Measurements from ENCODE around the gene FAM20C.
"Not testable (repeated sequence)": the region's sequence is repeated elsewhere in the genome, so short reads cannot be mapped to it uniquely, and the experiment has no call there.

Gene FAM20C

DNA sequence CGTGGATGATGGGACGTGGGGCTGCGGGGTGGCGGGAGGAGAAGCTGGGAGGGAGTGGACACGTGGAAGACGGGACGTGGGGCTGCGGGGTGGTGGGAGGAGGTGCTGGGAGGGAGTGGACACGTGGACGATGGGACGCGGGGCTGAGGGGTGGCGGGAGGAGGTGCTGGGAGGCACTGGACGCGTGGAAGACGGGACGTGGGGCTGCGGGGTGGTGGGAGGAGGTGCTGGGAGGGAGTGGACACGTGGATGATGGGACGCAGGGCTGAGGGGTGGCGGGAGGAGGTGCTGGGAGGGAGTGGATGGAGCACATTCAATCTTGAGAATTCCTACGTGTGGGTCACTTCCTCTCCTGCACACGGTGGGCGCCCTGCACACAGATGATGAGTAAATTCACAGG, 104.8 kb downstream of the FAM20C start:
- DNase-seq: not testable (repeated sequence)

DNA sequence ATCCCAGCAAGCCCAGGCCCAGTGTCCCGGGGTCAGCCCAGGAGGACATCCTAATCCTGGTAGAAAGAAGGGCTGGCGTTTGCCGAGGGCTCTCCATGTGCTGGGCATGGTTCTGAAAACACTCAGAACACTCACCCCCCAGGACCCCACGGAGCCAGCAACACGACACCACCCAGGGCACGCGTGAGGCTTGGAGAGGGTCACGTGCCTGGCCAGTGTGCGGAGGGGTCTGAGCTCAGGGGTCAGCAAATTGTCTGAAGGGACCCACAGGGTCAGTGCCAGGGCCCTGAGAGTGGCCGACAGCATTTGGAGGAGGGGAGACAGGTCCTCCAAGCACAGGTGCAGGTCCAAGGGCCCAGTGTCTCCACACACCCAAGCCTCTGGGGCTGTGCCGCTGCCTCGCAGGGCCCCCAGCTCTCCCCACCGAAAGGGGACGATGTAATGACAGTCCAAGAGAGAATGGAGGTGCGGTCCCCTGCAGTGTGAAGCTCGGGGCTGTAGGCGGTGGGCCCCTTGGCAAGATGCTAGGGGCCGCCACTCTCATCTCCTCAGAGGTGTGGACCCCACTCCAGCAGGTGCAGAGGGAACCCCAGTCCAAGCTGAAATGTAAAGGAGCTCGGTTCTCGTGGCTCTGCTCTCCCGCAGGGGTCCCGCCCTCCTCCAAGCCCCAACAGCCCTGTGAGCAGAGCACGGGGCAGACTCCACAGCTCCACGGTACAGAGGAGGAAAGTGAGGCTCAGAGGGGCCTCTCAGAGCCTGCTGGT, 105.4 kb downstream of the FAM20C start:
- DNase-seq: no peak

DNA sequence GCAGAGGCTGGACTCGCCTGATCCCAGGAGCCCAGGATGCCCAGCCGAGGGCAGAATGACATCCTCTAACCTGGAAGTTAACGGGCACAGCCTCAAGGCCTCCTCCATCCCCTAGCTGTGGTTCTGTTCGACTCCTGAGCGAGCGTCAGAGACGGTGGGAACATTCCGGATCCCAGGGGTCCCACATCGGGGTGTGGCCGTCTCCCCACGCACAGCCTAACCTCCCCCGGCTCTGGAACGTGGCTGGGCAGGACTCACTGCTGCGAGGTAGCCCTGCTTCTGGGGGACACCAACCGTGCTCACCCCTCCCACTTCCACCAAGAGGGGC, 106.0 kb downstream of the FAM20C start:
- no peak for DNase-seq

DNA sequence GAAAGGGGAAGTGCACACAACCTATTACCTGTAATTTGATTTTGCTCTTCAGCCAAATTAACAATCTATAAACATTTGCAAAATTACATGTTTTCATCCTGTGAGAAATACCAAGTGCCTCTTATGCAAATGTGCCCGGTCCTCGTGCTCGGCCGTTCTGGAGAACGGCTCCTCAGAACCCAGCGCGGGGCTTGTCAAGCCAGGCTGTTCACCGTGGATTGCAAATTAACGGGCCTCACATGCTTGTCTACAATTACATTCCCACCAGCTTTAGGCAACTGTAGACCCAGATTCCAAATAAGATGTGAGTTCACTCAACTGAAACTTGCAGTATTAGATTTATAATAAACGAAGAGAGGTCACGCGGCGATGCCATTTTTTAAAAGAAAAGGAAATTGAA, 106.4 kb downstream of the FAM20C start:
- DNase-seq: no peak

DNA sequence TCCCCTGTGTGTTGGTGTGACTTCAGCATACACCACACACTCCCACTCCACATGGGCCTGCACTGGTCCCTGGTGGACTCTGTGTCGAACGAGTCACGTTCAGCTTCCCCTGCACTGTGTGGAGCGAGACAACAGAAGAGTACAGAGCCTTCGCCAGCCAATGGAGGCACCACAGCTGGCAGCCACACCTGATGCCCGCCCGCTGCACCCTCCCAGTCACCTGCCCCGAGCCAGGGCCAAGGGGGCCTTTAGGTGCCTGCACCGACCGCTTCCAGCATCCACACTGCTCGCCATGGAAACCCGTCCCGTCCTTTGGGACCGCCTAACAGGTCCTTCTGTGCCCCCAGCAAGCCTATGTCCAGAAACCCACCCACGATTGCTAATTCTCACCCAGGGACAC, 106.8 kb downstream of the FAM20C start:
- DNase-seq: no peak

DNA sequence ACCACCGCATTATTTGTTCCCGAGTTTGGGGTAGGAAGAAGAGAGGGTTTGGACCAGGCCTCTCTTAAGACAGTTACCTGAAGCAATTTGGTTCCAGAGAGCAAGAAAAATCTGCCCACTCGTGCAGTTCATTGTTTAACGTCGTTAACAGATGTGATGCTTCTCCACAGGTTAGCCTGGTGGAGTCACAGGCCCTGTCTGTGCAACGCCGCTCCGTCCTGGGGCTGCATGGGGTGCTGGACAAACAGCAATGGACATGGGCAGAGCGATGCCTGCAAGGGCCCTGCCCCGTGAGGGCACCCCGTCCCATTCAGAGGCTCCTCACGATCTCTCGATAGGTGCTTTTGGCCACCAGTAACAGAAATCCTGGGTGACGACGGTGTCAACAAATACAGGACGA, 107.3 kb downstream of the FAM20C start:
- DNase-seq: no peak

DNA sequence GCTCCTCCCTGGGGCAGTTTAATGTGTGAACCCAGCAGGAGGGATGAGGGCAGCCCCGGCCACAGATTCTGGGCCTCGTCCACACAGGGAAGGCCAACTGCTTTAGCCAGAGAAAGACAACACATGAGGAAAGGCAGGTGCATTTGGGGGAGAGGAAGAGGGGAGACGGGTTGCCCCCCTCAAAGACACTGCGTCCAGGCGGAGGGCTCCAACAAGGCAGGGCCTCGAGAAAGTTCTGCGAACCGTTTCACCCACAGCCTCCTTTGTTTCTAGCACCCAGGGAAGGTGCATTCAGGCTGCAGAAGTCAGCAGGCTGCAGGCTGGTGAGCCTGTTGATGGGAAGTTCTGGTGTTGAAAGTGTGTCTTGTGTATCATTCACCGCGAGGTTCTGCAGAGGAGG, 107.7 kb downstream of the FAM20C start:
- DNase-seq: no peak

DNA sequence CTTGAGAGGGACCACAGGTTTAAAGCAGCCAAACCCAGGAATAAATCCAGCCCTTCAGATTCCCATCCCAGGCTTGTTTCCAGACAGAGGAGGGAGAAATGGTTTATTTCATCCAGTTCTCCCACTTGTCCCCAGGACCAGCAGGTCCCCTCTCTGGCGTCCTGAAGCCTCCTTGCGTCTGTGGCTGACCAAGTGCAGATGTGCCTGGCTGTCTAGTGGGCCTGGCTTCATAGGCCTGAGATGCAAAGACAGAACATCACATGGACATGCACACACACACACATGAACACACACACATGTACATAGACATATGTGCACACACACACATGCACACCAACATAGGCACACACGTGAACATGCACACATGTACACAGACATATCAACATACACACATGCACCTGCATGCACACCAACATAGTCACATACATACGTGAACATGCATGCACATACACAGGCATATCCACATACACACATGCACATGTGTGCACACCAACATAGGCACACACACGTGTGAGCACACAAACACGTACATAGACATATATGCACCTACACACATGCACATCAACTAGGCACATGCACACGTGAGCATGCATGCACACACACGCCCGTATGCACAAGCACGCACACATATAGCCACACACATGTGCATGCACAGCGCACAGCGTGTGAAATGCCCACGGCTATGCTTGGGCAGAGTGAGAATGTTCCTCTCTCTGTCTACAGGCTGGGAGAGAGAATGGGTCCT, 108.3 kb downstream of the FAM20C start:
- DNase-seq: no peak

DNA sequence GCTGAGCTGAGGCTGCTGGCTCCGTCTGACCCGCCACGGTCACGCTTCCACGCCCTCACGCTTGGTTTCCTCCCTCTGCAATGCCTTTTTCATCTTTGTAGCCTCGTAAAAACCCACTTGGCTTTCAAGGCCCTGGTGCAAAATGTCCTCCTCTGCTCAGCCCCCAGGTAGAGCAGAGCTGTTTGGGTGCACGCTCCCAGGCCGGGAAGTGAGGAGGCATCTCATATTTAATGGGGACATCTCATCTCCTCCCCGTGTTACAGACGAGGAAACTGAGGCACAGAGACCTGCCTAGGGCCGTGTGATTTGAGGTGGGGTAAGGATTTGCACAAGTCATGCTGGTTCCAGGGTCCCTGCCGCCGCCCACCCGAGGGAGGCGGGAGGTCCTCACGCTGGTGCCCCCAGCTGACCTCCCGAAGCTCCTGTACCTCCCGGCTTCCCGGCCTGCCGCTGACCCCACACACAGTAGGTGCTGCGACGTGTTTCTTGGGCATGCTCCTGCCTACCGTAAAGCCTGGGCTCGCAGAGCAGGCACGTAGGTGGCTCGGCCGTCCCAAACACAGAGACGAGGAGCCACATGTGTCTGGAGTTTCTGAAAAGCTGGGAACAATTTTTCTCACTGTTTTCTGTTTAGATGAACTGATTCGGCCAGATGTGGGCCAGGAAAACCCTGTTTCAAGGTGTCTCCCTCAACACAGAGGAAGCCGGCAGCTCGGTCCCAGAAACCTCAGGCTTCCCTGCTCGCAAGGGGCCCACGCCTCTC, 109.1 kb downstream of the FAM20C start:
- DNase-seq: no peak

DNA sequence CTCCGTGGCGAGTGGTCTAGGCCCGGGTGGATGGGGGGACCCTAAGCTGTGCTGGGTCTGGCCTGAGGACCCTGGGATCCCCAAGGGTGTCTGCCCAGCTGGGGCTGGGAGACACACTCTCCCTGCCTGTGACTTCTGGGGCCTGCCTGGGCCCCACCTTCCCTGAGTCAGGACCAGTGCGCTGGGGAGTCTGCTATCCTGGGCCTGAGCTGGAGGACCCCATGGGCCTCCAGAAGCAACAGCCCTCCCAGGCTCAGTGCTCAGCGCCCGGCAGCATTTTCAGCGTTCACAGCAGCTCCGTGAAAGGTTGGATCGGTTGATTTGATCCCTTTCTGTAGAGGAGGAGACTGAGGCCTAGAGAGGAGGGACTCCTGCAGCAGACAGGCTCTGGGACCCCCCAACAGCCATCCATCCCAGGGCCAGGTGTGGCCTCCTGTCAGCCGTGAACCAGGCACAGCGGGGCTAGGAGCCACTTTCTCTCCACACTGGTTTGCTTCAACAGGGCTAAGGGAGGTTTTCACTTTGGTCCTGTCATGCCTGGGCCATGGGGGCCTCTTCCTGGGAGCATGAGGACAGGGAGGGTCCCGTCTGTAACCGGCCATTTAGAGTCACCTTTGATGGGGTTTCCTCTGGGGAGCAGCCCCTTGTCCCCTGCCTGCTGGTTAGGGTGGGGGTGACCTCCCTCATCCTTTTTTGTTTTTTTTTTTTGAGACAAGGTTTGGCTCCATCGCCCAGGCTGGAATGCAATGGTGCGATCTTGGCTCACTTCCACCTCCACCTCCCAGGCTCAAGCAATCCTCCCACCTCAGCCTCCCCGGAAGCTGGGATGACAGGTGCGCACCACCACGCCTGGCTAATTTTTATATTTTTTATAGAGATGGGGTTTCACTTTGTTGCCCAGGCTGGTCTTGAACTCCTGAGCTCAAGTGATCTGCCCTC, 110.0 kb downstream of the FAM20C start:
- no peak for DNase-seq

DNA sequence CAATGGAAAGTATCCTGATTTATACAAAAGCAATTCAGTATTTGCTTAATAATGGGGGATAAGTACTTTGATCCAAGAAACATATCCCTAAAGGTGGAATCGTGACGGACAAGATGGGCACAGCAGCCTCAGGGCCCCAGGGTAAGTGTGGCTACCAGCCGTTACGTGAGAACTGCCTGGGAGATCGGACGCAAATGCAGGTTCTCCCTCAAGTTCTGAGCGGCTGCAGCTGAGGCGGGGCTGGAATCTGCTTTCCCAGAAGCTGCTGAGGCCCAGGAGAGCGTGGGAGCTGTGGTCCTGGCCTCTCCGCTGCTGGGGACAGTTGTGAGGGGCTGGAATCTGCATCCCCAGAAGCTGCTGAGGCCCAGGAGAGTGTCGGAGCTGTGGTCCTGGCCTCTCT, 111.1 kb downstream of the FAM20C start:
- no peak for DNase-seq

DNA sequence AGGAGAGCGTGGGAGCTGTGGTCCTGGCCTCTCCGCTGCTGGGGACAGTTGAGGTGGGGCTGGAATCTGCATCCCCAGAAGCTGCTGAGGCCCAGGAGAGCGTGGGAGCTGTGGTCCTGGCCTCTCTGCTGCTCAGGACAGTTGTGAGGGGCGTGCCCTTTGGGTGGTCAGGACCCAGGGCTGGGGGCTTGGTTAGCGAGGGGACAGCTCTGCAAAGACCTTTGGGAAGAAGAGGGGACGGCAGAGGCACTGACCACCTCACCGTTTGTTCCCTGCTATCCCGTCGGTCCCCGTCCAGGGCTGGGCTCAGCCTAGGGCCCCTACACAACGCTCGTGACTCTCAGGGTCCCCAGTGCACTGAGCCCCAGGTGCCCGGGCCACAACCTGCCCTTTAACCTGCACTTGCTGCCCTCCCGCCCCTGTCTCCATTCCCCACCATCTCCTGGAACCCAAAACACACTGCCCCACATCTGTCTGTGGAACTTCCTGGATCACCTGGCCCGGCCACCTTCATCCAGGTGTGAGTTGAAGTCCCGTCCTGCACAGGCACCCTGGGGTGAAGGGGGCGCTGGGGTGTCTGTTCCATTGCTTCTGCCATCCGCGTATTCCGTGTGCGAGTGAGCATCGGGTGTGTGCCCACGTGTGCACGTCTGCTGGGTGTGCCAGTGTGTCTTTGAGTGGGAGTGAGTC, 111.7 kb downstream of the FAM20C start:
- no peak for DNase-seq

DNA sequence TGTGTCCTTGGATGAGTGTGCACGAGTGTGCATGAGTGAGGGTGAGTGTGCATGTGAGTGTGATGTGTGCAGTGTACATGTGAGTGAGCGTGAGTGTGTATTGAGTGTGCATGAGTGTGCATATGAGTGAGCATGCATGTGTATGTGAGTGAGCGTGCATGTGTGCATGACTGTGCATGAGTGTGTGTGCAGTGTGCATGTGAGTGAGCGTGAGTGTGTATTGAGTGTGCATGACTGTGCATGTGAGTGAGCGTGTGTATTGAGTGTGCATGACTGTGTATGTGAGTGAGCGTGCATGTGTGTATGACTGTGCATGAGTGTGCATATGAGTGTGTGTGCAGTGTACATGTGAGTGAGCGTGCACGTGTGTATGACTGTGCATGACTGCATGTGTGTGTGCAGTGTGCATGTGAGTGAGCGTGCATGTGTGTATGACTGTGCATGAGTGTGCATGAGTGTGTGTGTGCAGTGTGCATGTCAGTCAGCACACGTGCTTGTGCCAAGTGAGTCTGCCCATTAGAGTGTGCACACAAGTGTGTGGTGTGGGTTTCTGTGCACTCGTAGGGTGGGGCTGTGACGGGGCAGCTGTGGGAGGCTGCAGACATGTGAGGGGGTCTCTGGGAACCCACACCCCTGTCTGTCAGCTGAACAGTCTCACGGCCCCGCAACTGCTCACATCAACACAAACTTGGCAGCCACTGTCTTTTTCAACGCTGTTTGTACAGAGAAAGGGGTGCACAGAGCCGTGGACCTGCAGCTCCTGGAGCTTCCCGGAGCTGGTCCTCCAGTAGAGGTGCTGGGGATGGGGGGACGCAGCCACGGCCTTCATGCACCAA, 112.4 kb downstream of the FAM20C start:
- no peak for DNase-seq

DNA sequence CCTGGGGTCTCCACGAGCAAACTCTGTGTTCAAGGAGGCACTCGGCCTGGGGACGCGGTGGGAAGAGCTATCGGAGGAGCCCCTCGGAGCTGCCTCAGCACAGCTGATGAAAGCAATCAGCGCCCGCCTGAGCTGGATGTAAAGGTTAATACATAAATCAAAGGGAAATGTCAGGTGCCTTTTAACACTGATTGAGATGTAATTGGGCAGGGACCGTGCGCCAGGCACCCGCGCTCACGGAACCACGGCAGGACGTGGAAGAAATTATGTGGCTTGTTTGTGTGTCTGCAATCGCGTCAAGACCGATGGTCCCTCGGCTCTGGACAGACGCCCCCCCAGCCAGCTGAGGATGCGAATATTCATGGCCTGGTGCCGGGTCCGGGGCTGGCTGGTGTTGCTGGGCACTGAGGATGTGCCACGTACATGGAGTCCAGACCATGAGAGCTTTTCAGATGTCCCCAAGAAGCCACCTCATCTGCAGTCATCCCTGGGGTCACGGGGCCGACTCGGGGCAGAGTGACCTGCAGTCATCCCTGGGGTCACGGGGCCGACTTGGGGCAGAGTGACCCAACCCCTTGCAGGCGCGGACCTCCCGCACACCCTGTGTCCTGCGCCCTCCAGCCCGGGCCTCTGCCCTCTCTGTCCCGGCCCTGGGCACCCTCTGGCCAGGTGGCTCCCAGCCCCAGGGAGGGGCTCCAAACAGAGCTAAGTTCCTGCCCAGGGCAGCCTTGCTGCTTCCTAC, 113.2 kb downstream of the FAM20C start:
- DNase-seq: no peak

DNA sequence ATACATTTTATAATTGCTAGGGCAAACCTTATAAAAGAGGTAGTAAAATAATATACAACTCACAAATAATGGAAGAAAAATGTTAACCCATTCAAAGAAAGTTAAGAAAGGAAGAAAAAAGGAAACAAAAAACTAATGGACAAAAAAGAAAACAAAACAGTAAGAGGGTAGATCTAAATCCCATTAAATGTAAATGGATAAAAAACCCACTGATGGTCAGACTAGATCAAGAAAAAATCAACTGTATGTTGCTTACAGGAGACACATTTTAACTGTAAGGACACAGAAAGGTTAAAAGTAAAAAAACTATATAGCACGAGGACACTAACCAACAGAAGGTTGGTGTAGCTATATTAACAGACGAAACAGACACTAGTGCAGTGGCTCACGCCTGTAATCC, 115.6 kb downstream of the FAM20C start:
- no peak for DNase-seq

DNA sequence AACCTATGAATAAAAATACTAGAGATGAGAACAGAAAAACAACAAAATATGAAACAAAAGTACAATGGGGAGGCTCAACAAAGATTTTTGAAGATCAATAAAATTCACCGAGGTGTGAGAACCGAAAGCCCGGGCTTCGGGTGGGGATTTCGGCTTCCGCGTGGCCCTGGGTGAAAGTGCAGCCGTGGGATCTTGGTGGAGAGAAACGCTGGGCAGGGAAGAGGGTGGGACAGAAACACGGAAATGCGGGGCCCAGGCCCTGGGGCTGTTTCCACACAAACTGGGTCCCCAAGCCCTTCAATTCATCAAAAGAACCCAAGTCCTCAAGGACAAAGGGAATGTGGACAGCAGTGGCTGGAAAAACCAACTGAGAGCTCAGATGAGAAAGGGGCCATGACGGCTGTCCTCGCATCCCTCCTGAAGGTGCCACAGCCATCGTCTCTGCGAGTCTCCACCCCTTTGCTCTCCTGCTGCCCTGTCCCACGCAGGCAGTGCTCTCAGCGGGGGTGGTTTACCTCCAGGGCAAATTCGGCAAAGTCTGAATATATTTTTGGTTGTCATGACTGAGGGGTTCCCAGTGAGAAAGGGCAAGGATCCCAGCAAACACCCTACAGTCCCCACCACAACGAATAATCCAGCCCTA, 117.3 kb downstream of the FAM20C start:
- DNase-seq: no peak
